ENCODE data around the gene CD83. TPM values are rescaled to one million over a fixed set of nuclear protein-coding genes. Genes with fewer than 3 reads are reported as not detected.

The CD83 gene
- total and polyA plus RNA-seq, 2 of the 4 experiments (the other 2 are of a cell fraction) = 2.0 to 2.5 TPM

GRCh38 chr6:14095437-14095836 is 22.1 kb upstream of the CD83 start:
- no peak for ATAC-seq (ENCODE audit: low read depth)
- peaks cover 9% of the 10 kb centered on the region for H3K27me3 ChIP-seq (ENCODE audit: control insufficient read depth, insufficient read depth, low read length)
- no peak overlapping the region for H3K14ac ChIP-seq (replicated peaks; ENCODE audit: low read depth, low read length)
- no peaks in the 10 kb centered on the region for H3K4me1 ChIP-seq (ENCODE audit: control insufficient read depth, insufficient read depth, low read length)
- no peak overlapping the region for H2AK9ac ChIP-seq (replicated peaks; ENCODE audit: low read depth, low read length, poor library complexity)
- dilution Hi-C loops (cut with HindIII; ENCODE audit: low sequenced_read_pairs, unreplicated experiment) (no loop called here), intact Hi-C loops (cut with micrococcal nuclease) (no loop called here), in situ Hi-C loops (cut with MboI; ENCODE audit: low sequenced_read_pairs) (no loop called here)
- H3K27ac ChIP-seq (ENCODE audit: insufficient read depth, low read length) = no peak overlapping the region
- no peak overlapping the region for H3K23ac ChIP-seq (ENCODE audit: low read depth, low read length)
- no peak overlapping the region for H4K5ac ChIP-seq (ENCODE audit: low read depth, low read length)
- BruUV-seq (replicated peaks) = no TSS peak
- no peak overlapping the region for H2BK120ac ChIP-seq (ENCODE audit: low read depth, low read length)
- TF ChIP-seq MXI1 (IDR thresholded peaks at IDR 0.05; ENCODE audit: borderline replicate concordance, low read depth, low read length) (no peak), CEBPB (IDR thresholded peaks at IDR 0.05; ENCODE audit: low read depth, low read length) (no peak), RFX5 (IDR thresholded peaks at IDR 0.05; ENCODE audit: low read depth, low read length) (no peak), RCOR1 (IDR thresholded peaks at IDR 0.05; ENCODE audit: insufficient replicate concordance, low read length) (no peak), FOS (IDR thresholded peaks at IDR 0.05; ENCODE audit: low read depth, low read length) (no peak), BHLHE40 (IDR thresholded peaks at IDR 0.05; ENCODE audit: low read depth, low read length) (no peak), ELK1 (IDR thresholded peaks at IDR 0.05; ENCODE audit: borderline replicate concordance, low read depth, low read length) (no peak), POLR2A (IDR thresholded peaks at IDR 0.05; ENCODE audit: low read depth, low read length) (no peak), MAFK (IDR thresholded peaks at IDR 0.05; ENCODE audit: low read depth, low read length) (no peak)
- TF ChIP-seq, protein P1, sequence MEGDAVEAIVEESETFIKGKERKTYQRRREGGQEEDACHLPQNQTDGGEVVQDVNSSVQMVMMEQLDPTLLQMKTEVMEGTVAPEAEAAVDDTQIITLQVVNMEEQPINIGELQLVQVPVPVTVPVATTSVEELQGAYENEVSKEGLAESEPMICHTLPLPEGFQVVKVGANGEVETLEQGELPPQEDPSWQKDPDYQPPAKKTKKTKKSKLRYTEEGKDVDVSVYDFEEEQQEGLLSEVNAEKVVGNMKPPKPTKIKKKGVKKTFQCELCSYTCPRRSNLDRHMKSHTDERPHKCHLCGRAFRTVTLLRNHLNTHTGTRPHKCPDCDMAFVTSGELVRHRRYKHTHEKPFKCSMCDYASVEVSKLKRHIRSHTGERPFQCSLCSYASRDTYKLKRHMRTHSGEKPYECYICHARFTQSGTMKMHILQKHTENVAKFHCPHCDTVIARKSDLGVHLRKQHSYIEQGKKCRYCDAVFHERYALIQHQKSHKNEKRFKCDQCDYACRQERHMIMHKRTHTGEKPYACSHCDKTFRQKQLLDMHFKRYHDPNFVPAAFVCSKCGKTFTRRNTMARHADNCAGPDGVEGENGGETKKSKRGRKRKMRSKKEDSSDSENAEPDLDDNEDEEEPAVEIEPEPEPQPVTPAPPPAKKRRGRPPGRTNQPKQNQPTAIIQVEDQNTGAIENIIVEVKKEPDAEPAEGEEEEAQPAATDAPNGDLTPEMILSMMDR (conservative IDR thresholded peaks at IDR 0.05; ENCODE audit: low read depth, low read length) = no peak
- no peak overlapping the region for H4K8ac ChIP-seq (ENCODE audit: low read depth in 2 of 2, low read length in 2 of 2)
- 66% methylated on average over 6 of the region's 6 CpGs; no CpG with 5 or more reads in 1 of the 2 experiments for WGBS, 2 experiments (ENCODE audit: extremely low coverage in 2 of 2, insufficient read length in 1 of 2)
- H3K4ac ChIP-seq (ENCODE audit: low read depth, low read length) = no peak overlapping the region
- no peaks in the 10 kb centered on the region for H3K9me1 ChIP-seq (ENCODE audit: insufficient read depth, low read length)
- no peak overlapping the region for H3K4me3 ChIP-seq (ENCODE audit: insufficient read depth, low read depth, low read length)
- H3K9ac ChIP-seq (ENCODE audit: low read depth, low read length) = no peak overlapping the region
- DNase-seq = no peak
- H2AFZ ChIP-seq (replicated peaks; ENCODE audit: low read length, poor library complexity) = no peak overlapping the region
- no peak overlapping the region for H2BK15ac ChIP-seq (ENCODE audit: low read depth, low read length)
- no peak overlapping the region for H4K91ac ChIP-seq (ENCODE audit: insufficient read depth, low read depth, low read length)
- no peaks in the 10 kb centered on the region for H3K79me1 ChIP-seq (ENCODE audit: low read depth in 1 of 2, low read length in 2 of 2)
- CTCF ChIA-PET = no interaction called here
- H3K4me2 ChIP-seq (ENCODE audit: low read depth, low read length) = no peak overlapping the region
- no peaks in the 10 kb centered on the region; the same call in 1 of the 2 replicates for H3K9me3 ChIP-seq (ENCODE audit: control insufficient read depth, insufficient read depth, low read length)
- no peak overlapping the region for H3K56ac ChIP-seq (ENCODE audit: extremely low read depth, insufficient read depth, low read length)
- POLR2A ChIA-PET (ENCODE audit: unreplicated experiment) = no interaction called here
- H2BK5ac ChIP-seq (ENCODE audit: low read depth, low read length, poor library complexity, severe bottlenecking) = no peak overlapping the region
- H3K18ac ChIP-seq (ENCODE audit: low read depth, low read length) = no peak overlapping the region
- no peak overlapping the region for H2BK20ac ChIP-seq (ENCODE audit: low read depth, low read length)
- no peaks in the 10 kb centered on the region for H3K36me3 ChIP-seq (ENCODE audit: control insufficient read depth, insufficient read depth, low read length)
- H4K20me1 ChIP-seq (ENCODE audit: insufficient read depth, low read length) = no peaks in the 10 kb centered on the region
- no peak overlapping the region for H2AK5ac ChIP-seq (ENCODE audit: low read depth, low read length)

All from IMR-90 (cell line).